Stimulated activated naive CD8-positive, alpha-beta T cell treated with anti-CD3 and anti-CD28 coated beads, Interleukin-15, amount 100 ng/mL, for 72 hours (primary cell): ENCODE results near the gene CAMK2B.
A peak's percentile ranks its signal among the peaks of the same experiment; 100 is the strongest.

ENCODE experiments used
- ATAC-seq: fragments of 150-1000 bp; cut with Tn5 transposase; 2 replicates; pipeline ENCODE4 v1.10.0; 2021; ENCODE audit warnings: mild to moderate bottlenecking, moderate library complexity
- DNase-seq, 2 donors: peaks; one replicate each; pipeline ENCODE4 v3.0.0; 2021 to 2022
- H3K27ac Mint-ChIP-seq, 2 donors: one replicate each; pipeline ENCODE4 v1.8.0; 2022; ENCODE audit warnings: mild to moderate bottlenecking in 2 of 2, mixed read lengths in 2 of 2, moderate library complexity in 2 of 2
- H3K27me3 Mint-ChIP-seq: one replicate; pipeline ENCODE4 v1.8.0; 2022; ENCODE audit warnings: mixed read lengths
- H3K4me1 Mint-ChIP-seq: one replicate; pipeline ENCODE4 v1.8.0; 2022; ENCODE audit warnings: mild to moderate bottlenecking, mixed read lengths
- H3K4me3 Mint-ChIP-seq, 2 donors: one replicate each; pipeline ENCODE4 v1.8.0; 2022; ENCODE audit warnings: mild to moderate bottlenecking in 2 of 2, mixed read lengths in 2 of 2, moderate library complexity in 1 of 2
- H3K9me3 Mint-ChIP-seq, 2 donors: one replicate each; pipeline ENCODE4 v1.8.0; 2022; ENCODE audit warnings: mixed read lengths in 2 of 2

CAMK2B gene

DNA sequence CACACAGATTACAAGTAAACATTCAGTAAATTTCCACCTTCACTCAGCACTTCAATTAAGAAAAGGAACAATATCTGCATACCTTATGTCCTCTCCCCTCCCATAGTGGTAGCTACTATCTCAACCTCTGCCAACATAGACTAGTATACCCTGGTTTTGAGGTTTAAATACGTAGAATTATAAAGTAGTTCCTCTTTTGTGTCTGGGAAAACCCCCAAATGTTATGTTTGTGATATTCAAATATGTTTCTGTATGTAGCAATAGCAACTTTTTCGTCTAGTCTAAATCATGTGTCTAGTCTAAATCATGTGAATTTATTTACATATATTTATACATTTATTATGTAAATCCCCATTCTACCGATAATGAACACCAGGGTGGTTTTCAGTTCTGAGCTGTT, 13.2 kb upstream of the CAMK2B start:
- Mint-ChIP-seq H3K4me3 (no peak overlapping the region), H3K27ac (no peak overlapping the region), H3K9me3 (peaks cover 18 to 26% of the 10 kb centered on the region in 2 donors), H3K4me1 (no peaks in the 10 kb centered on the region), H3K27me3 (peaks cover 23% of the 10 kb centered on the region)
- no peak for ATAC-seq
- no peak for DNase-seq

DNA sequence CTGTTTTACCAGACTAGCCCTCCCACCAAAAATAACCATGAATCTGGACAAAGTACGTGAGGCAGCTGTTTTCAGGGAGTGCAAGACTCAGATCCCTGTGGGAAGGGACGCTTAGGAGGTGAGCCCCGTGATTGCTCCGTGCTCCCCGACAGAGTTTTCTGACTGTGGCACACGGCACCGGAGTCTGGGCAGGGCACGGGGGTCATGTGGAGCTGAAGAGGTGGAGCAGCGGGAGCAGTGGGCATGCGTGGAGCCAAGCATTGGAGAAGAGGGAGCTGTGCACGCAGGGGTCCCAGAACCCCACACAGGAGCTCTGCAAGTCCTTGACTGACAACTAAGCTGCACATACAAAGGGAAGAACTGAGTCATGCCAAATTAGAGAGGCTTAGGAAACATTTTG, 11.1 kb upstream of the CAMK2B start:
- ATAC-seq (no peak), DNase-seq (no peak)
- peaks cover 23% of the 10 kb centered on the region for H3K27me3 Mint-ChIP-seq
- H3K9me3 Mint-ChIP-seq, result peaks cover 18 to 26% of the 10 kb centered on the region in 2 donors
- H3K4me1 Mint-ChIP-seq, result no peaks in the 10 kb centered on the region
- H3K4me3 Mint-ChIP-seq, result no peak overlapping the region
- no peak overlapping the region for H3K27ac Mint-ChIP-seq

DNA sequence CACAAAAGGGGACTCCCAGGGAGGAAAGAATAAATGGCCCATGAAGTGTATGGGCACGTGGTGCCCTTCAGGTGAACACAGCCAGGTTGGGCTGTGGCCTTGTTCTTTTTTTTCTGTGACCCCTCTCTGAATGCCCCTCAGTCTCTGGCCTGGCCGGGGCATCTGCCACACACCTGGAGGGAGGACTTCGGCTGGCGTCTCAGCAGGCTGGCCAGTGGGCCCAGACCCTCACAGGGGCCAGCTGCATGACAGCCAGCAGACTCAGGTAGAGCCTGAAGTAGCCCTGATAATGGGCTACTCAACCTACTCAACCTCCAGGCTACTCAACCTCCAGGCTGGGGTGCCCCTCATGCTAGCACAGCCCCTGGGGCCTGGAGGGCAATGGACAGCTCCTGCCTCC, 9.8 kb upstream of the CAMK2B start:
- Mint-ChIP-seq H3K27me3 (peaks cover 23% of the 10 kb centered on the region), H3K27ac (no peak overlapping the region)

DNA sequence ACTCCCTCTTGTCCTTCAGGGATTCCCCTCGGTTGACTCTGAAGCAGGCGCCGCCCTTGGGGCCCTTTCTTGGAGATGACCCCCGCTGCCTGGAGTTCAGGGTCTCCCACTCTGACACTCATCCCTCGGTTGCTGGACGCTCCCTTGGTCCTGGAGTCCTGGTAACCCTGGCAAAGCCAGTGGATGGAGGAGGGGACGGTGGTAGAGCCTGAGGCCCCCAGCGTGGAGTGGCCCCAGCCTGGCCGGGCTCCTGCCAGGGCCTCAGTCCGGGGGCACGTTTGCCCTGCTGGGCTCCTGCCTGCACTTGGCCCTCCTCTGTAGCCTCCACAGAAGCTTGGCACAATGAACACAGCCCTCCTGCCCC, 9.3 kb upstream of the CAMK2B start:
- peaks cover 23% of the 10 kb centered on the region for H3K27me3 Mint-ChIP-seq
- H3K4me3 Mint-ChIP-seq, result no peak overlapping the region
- no peak for ATAC-seq
- H3K9me3 Mint-ChIP-seq, result peaks cover 15 to 26% of the 10 kb centered on the region in 2 donors
- H3K4me1 Mint-ChIP-seq, result no peaks in the 10 kb centered on the region
- H3K27ac Mint-ChIP-seq, result no peak overlapping the region
- DNase-seq, result no peak

More for the DNA sequence above, 9.8 kb upstream of the CAMK2B start:
- no peak for ATAC-seq
- DNase-seq, result no peak
- Mint-ChIP-seq H3K4me3 (no peak overlapping the region), H3K9me3 (peaks cover 16 to 26% of the 10 kb centered on the region in 2 donors), H3K4me1 (no peaks in the 10 kb centered on the region)

DNA sequence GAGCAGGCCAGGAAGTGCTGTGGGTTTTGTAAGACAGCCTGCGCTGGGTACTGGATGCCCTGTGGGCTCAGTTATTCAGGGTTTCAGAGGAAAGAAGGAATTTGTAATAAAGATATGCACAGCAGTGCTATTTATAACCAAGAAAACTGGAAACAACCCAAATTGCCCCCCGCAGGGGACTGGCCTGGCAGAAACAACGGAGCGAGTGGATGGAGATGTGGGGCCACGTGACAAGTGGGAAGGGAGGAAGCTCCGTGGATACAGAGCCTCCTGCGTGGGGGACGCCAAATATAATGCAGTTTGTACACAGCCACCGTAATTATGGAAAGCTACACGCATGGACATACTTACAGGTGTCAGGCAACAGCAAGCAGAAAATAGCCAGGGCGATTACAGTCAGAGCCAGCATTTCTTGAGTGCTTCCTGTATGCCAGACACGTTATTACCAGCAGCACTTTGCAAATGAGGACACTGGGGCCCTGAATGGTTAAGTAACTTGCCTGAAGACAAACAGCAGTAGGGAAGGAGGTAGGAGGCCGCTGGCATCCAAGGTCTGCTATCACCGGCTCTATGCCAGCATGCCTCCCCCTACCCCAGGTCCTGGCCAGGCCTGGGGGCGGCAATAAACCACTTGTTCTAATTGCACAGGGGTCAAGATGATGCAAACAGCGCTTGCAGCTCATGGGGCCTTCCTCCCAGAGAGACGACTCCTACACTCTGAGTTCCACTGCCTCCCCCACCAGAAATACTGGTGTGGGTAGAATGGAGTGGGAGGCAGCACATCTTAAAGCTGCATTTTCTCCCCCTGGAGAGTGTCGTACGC, 8.7 kb upstream of the CAMK2B start:
- no peaks in the 10 kb centered on the region for H3K4me1 Mint-ChIP-seq
- H3K27ac Mint-ChIP-seq, result peak overlapping the region in 1 of 2 donors; percentile 74
- no peak for ATAC-seq
- no peak overlapping the region for H3K4me3 Mint-ChIP-seq
- DNase-seq, result no peak
- peaks cover 15 to 26% of the 10 kb centered on the region in 2 donors for H3K9me3 Mint-ChIP-seq
- H3K27me3 Mint-ChIP-seq, result peaks cover 23% of the 10 kb centered on the region

DNA sequence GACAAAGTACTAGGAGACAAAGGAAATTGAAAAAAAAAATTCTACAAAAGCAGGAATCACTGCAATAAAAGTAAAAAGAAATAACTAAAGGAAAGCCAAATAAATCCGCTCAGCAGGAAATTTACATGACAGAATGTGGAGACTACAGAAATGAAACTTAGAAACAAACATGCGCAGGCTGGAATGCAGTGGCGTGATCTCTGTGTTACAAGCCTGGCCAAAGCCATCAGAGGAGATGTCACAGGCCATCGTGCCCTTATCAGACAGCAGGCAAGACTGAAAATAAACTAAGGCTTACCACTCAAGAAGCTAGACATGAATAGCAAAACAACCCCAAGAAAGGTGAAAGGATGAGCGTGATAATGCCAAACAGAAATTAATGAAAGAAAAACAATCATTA, 6.3 kb upstream of the CAMK2B start:
- Mint-ChIP-seq H3K4me1 (no peaks in the 10 kb centered on the region), H3K9me3 (peaks cover 11 to 21% of the 10 kb centered on the region in 2 donors), H3K27ac (no peak overlapping the region), H3K4me3 (no peak overlapping the region), H3K27me3 (peaks cover 16% of the 10 kb centered on the region)
- DNase-seq (no peak), ATAC-seq (no peak)

DNA sequence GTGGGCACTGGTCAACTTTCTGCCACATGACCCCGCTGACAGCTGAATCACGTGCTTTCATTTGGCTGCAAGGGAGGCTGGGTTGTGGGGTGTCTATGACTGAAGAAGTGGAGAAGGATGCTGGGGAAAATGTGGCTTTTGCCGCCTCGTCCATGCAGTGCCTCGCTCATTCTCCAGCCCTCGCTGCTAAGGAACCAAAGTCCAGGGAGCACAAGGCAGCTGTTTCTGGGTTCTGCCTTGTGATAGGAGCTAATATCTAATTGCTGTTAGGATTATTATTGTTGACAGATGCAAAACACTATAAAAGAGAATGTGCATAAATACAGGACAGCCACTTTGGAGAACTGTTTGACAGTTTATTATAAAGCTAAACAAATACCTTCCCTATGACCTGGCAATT, 4.9 kb upstream of the CAMK2B start:
- ATAC-seq (no peak), DNase-seq (no peak)
- peaks cover 8% of the 10 kb centered on the region for H3K4me1 Mint-ChIP-seq
- H3K27me3 Mint-ChIP-seq, result peaks cover 17% of the 10 kb centered on the region
- no peak overlapping the region for H3K27ac Mint-ChIP-seq
- H3K9me3 Mint-ChIP-seq, result peaks cover 6 to 8% of the 10 kb centered on the region in 2 donors
- no peak overlapping the region for H3K4me3 Mint-ChIP-seq

DNA sequence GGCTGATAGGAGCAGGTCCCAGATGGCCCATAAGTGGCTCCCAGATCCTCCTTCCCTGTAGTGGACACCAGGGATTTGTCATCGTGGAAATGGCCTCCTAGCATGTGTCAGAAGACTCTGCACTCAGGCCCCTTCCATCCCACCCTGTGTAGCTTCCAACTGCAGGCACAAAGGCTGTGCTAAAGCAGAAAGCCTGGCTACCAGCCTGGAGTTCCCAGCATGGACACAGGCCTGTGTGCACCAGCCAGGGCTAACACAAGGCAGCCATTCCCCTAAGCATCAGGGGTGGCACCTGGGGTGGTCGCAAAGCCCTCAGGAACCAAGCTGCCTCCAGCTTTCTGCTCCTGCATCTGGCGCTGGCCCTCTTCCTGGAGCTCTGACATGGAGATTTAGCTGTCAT, 4.5 kb upstream of the CAMK2B start:
- Mint-ChIP-seq H3K9me3 (peaks cover 6 to 8% of the 10 kb centered on the region in 2 donors), H3K27me3 (peaks cover 18% of the 10 kb centered on the region), H3K4me3 (no peak overlapping the region), H3K4me1 (peaks cover 8% of the 10 kb centered on the region), H3K27ac (no peak overlapping the region)
- ATAC-seq (no peak), DNase-seq (no peak)

DNA sequence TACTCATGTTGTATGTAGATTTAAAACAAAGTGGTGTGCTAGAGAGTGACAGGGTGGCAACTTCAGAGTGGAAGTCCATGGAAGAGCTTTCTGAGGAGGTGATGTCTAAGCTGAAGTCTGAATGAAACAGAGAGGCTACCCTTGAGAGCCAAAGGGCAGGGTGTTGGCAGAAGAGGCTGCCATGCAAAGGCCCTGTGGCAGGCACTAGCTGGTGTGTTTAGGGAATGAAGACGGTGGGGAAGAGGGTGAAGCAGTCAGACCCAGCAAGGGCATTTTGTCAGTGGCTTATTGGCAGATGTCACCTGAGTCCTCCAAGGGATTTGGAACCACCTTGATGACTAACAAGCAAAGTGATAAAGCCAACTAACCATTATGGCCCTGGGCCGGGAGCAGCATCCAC, 3.7 kb upstream of the CAMK2B start:
- Mint-ChIP-seq H3K27me3 (peaks cover 26% of the 10 kb centered on the region), H3K4me3 (no peak overlapping the region), H3K27ac (no peak overlapping the region), H3K4me1 (peaks cover 14% of the 10 kb centered on the region), H3K9me3 (peaks cover 6 to 8% of the 10 kb centered on the region in 2 donors)
- no peak for ATAC-seq
- no peak for DNase-seq

DNA sequence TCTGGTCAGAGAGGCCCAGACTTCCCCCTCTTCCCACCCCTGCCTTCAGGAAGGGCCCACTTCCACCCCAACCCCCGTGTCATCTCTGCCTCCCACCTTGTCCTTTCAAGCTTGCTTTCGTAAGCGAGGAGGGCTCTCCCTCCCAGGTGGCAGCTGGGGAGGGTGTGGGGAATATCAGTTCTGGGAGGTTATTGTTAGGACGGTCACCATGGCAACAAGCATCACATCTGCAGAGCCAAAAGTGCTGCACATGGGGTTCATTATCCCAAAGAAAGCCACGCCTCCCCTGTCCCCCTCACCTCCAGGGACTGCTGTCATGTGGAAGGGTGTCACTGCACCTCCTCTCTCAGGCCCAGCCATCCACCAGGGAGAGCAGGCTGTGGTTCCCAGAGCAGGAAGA, 2.6 kb upstream of the CAMK2B start:
- ATAC-seq, result no peak
- Mint-ChIP-seq H3K4me1 (peaks cover 22% of the 10 kb centered on the region), H3K9me3 (peaks cover 6 to 8% of the 10 kb centered on the region in 2 donors), H3K27me3 (peaks cover 37% of the 10 kb centered on the region), H3K27ac (no peak overlapping the region), H3K4me3 (no peak overlapping the region)
- DNase-seq, result no peak

DNA sequence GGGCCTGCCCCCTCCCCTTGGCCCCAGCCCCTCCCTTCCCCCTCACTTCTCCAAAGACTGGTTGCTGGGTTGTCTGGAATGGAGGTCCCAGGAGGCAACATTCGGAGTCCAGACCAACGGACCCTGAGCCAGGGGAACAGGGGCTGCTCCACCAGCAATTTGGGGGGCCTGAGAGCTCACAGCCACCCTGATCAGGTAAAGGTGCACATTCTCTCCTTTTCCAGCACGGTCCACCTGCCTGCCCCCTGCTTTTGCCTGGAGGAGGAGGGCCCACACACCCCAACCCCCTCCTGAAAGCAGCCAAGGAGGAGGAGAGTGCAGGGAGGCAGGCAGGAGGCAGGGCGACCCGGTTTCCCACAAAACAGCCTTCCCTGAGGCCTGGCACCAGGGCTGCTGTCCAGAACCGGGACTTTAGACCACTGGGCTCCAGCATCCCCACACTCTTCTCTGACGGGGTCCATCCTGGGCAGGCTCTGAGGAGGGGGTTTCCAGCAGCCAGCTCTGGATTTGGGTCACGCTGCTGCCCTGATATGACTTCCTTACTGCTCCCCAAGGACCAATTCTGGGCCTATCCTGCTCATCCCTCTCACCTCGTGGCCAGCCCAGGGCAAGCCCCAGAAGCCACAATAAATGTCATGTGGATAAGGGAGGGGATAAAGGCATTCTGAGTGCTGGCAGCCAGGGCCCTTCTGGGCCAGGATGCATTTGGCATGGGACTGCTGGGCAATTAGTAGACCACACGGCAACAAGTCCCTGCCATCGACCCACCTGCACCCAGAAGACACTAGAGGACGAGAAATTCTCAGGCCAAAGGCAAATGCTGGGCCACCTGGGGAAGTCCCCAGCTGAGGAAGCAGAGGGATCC, 1.1 kb upstream of the CAMK2B start:
- peaks cover 6 to 8% of the 10 kb centered on the region in 2 donors for H3K9me3 Mint-ChIP-seq
- no peak overlapping the region for H3K27ac Mint-ChIP-seq
- peaks cover 43% of the 10 kb centered on the region for H3K27me3 Mint-ChIP-seq
- ATAC-seq (peak; percentile 2), DNase-seq (no peak)
- H3K4me1 Mint-ChIP-seq, result peaks cover 22% of the 10 kb centered on the region
- peak overlapping the region; percentile 42 to 83 for H3K4me3 Mint-ChIP-seq

DNA sequence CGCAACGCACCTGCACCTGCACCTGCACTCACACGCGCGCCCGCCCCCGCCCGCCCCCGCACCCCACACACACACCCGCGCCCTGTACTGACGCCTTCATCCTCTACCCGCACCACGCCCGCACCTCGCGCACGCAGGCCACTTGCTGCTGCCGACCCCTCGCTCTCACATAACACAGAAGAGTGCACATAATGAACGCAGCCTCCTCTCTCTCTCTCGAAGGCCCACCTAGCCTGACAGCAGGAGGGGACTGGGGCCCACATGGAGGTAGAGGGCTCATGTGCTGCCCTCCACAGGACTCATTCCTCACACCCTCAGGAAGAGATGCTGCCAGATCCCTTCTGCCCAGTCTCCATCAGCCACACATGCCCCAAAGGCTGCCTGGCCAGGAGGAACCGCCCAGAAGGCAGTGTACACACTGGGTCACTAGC, 432 bp upstream of the CAMK2B start:
- Mint-ChIP-seq H3K27me3 (peaks cover 43% of the 10 kb centered on the region), H3K9me3 (peaks cover 6 to 8% of the 10 kb centered on the region in 2 donors), H3K27ac (peak overlapping the region in 1 of 2 donors; percentile 72), H3K4me3 (peak overlapping the region; percentile 79 to 83), H3K4me1 (peaks cover 22% of the 10 kb centered on the region)
- ATAC-seq, result peak; percentile 26
- no peak for DNase-seq

DNA sequence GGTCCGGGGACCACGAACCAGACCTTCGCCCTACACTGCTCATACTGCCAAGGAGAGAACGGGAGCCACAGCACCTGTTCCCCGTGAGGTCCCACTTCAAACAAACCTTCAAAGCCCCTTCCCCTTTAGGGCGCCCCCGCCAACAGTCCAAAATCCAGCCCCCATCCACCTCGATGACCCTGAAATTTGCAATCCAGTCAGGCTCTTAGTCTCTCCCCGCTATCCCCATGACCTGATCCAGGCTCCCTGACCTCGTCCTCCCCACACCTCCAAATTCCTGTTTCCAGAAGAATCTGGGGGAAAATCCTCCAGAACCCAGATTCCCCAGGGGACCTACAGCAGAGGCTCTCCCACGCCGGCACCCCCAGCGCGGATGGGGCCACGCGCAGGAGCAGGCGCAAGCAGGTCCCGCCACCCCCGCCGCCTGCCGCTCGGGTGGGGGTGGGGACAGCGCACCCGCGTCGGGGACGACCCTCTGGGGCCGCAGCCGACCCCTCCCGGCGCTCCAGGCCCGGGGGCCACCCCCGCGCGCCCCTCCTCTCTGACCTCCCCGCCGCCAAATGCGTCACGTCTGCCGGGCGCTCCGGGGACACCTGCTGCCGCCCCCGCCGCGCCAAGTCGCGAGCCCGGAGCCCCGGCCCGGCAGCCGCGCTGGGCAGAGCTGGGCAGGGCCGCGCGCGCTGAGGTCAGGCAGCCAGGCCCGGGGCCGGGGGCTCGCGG, 753 bp downstream of the CAMK2B start:
- ATAC-seq, result peak; percentile 27

DNA sequence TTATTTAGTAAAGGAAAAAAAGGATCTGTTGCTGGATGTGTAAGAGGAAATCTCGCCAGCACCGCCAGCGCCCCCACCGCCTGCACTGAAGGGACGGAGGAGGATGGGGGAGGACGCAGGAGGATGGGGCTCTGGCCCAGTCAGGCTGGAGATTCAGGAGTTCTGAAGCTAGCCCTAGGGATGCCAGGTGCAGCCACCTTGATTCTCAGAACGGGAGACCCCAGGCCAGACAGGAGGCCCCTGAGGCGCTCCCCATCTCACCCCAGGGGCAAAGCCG, 1.3 kb downstream of the CAMK2B start:
- DNase-seq (no peak), ATAC-seq (no peak)
- Mint-ChIP-seq H3K4me1 (peaks cover 22% of the 10 kb centered on the region), H3K27me3 (peaks cover 43% of the 10 kb centered on the region), H3K27ac (no peak overlapping the region), H3K4me3 (peak overlapping the region; percentile 53 to 68), H3K9me3 (peaks cover 6 to 8% of the 10 kb centered on the region in 2 donors)

More for the DNA sequence above, 753 bp downstream of the CAMK2B start:
- Mint-ChIP-seq H3K27me3 (peaks cover 43% of the 10 kb centered on the region), H3K4me3 (peak overlapping the region; percentile 53 to 68), H3K4me1 (peaks cover 22% of the 10 kb centered on the region), H3K27ac (no peak overlapping the region), H3K9me3 (peaks cover 6 to 8% of the 10 kb centered on the region in 2 donors)
- no peak for DNase-seq

DNA sequence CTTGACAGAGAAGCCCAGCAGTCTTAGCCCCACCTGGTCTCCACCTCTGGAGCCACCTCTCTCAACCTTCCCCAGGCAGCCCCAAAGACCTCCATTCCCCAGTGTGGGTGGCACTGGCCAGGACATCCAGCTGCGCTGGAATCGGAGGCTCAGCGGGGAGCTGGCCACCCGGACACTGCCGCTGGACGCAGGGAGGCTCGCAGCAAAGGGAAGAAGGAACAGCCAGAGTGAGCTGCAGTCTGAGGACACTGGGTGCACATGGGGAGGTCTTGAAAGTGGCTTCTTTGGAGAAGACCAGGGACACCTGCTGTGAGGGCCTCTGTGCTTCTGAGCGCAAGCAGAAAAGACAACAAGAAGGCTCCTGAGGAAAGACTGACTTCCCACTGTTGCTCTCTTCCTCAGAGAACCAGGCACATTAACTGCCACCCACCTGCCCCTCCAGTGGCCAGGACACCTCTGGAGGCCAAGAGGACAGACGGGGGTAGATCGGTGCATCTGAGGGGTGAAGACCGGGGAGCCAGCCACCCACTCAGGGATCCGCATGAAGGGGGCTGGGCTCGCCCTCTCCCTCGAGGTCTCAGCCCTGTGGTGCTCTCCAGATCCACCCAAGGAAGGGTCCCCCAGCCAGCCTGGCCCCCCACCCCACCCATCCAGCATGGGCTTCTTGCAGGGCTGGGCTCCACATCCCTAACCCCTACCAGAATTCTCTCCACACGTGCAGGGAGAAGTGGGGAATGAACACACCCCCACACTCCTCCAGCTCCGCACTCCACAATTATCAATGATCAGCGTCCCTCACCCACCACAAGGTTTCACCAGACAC, 1.8 kb downstream of the CAMK2B start:
- no peak for ATAC-seq
- peaks cover 43% of the 10 kb centered on the region for H3K27me3 Mint-ChIP-seq
- no peak overlapping the region for H3K27ac Mint-ChIP-seq
- peaks cover 22% of the 10 kb centered on the region for H3K4me1 Mint-ChIP-seq
- no peak for DNase-seq
- H3K4me3 Mint-ChIP-seq, result peak overlapping the region in 1 of 2 donors; percentile 72
- peaks cover 5 to 7% of the 10 kb centered on the region in 2 donors for H3K9me3 Mint-ChIP-seq
